Superior temporal gyrus (tissue), 1 donor: ENCODE data around the gene LMAN2L.
A peak's percentile ranks its signal among the peaks of the same experiment; 100 is the strongest.

ENCODE experiments used
- DNase-seq: peaks from one replicate; pipeline ENCODE4 v3.0.0-alpha.2; 2016; ENCODE audit errors: extremely low spot score

Gene LMAN2L

DNA sequence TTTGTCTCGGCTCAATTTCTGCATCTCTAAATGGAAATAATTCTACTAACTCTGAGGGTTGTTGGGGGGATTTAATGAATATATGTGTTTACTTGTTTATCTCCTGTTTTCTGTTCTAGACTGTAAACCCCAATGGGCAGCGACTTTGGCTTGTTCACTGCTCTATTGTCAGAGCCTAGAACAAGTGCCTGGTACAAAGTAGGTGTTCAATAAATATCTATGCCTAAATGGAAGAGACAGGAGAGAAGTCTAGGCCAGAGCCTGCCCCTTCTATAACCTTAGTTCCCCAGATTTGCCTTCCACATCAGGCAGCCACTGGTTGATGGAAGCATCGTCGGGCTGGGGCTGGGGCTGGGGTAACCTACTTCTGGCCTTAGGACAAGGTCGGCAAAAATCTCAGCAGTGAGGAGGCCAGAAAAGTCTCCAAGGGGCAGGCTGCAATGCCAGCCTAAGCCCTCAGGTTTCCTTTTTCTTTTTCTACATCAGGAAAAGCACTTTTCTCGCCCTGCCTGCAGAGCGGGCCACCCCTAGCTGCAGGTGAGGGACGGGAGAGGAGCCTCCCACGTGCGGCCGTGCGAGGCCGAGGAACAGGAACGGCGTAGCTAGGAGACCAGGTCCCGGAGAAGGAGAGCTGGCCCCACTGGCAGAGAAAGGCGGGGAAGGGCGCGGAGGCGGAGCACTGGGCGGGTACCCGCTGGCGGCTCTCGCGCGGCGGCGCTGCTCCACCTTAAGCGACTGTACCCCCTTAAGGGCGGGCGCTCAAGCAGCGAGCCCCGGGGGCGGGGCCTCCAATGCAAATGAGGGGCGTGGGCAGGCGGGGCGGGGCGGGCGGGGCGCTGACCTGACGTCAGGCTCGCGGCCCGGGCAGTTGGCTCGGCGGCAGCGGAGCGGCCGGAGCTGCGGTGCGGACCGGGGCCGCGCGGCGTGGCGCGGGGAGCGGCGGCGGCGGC is 20.4 kb upstream of the LMAN2L start, which contains the start of gene CNNM4:
Gene CNNM4, plus strand, starts transcription at position 867 of the 950 bp plus-strand sequence. CDS start 98 bp downstream, outside the sequence.
- DNase-seq = peak; percentile 89

DNA sequence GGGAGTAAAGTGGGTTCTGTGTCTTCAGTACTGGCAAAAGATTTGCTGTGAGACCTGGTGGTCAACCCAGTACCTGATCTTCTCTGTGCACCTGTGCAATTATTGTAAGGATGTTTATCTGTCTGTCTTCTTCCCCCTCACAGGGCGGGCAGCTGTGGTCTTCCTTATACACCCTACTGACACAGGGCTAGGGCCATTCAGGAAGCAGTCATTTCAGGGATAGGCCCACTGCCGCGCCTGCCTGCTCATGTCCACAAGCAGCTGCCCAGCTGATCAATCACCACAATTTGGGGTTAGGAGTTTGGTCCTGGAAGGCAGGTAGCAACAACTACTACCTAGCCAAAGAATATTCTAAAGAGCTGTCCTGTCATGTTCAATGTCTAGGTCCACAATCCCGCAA is 19.7 kb upstream of the LMAN2L start:
- DNase-seq = no peak

DNA sequence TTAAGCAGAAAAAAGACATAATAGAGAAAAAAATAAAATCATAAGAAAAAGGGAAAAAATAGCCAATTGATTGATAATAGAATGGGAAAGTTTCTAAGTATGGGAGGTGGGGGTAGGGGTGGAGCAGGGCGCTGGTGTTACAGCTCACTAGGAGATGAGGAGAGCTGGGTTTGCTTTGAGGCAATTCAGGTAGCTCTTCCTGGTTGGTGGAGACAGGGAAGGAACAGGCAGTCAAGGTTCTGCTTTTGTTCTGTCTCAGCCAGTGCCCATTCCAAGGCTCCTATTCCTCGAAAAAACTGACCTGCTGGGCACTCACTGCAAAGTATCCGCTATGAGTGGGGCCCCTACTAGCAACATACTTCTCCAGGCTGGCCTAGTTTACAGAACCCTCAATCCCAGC is 19.1 kb upstream of the LMAN2L start:
- no peak for DNase-seq

DNA sequence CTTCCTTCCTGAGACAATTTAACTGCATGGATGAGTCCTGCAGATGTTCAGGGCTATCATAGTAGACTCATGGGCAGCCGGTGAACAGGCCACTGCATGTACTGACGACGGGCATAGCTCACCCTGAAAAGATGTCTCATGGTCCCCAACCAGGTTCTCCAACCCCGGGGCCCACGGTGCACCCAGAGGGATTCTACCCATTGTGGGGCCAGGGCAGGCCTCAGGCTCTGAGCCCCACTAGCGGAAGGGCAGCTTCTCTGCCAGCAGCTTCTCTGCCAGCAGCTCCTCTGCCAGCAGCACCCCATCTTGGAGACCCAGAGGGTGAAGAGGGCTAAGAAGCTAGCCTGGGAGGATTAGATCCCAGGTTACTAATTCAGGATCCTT is 17.6 kb upstream of the LMAN2L start:
- DNase-seq = no peak

DNA sequence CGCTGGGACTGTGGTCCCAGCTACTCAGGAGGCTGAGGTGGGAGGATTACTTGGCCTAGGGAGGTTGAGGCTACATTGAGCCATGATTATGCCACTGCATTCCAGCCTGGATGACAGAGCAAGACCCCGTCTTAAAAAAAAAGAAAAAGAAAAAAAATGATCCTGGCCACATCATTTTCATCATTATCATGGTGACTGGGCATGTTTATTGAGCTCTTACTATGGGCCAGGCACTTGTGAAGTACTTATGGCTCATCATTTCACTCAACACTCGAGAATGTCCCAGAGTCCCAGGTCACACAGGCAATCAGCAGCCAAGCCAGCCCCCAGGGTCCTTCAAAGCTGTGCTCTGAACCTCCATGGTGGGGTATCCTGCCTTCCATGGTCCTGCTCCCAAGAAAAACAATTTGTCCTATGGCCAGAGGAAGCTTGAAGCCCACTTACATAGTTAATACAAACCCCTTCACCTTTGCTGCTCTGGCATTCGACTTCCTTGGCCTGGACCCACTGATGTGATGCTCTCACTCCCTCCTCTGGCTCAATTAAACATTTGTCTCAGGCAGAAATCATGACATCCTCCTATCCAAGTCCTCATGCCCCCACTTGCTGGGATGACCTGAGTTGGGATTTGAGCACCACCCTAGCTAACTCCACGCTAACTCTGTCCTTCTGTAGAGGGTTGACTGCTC is 17.1 kb upstream of the LMAN2L start:
- DNase-seq = no peak

DNA sequence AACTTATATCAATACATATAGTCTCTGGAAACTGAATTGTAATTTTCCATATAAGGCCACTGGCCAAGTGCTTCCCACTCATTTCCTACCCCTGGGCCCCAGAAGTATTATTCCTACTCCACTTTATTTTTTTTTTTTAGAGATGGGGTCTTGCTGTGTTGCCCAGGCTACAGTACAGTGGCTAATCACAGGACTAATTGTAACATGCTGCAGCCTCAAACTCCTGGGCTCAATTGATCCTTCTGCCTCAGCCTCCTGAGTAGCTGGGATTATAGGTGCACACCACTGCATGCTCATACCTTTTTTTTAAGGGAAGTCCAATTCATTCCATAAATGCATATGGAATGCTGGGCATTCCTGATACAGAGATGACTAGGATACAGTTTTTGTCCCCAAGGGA is 14.5 kb upstream of the LMAN2L start:
- no peak for DNase-seq

DNA sequence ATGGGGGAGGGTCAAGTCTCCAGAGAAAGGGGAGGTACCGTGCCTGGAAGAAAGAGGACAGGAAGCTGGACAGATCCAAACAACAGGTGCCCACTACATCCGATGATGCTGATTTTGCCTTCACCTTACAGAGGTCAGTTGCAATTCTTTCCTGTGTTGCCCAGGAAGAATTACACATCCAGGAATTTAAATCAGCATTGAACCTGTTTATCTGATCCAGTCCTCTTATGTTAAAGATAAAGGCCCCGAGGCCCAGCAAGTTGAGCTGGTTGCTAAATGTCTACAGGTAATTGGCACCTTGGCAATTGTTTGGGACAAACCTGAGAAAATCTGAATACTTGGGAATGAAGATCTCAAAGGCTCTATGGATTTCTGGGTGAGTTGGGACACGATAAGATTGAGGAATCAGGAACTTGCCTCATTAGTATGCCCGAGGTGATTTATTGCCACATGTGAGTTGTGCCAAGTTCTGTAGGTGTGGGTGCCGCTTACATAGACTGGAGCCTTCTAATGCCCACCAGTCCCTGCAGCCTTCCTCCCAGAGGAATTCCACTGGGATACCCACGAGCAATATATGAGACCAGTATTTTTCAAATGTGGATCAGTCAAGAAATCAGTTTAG is 13.9 kb upstream of the LMAN2L start:
- DNase-seq = no peak

DNA sequence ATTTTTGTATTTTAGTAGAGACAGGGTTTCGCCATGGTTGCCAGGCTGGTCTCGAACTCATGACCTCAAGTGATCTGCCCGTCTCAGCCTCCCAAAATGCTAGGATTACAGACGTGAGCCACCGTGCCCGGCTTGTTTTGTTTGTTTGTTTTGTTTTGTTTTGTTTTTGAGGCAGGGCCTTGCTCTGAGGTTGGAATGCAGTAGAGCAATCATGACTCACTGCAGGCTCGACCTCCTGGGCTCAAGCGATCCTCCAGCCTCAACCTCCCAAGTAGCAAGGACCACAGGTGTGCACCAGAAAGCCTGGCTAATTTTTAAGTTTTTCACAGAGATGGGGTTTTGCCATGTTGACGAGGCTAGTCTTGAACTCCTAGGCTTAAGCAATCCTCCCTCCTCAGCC is 11.9 kb upstream of the LMAN2L start:
- DNase-seq = no peak

DNA sequence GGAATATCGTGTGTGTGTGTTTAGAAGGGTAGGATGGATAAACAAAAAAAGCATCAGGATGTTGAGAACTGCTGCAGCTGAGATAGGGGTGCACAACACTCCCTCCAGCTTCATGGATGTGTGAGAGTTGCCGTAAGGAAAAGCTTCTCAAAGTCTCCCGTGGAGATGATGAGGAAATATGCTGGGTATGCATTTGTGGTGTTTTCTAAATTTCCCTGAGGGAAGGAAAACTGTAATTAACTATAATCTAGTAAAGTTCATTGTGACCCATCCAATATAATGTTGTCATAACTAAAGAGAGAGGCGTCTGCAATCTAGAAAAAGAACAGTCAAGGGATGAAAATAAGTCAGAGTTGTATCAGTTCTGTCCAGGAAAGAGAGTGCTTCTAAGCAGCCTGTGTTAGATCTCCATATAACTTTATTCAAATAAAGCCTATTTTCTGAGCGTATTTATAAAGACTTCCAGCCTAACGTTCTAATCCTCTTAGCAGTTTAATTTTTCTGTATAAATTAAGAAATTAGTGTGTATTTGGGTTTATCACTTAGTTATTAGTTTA is 7.3 kb upstream of the LMAN2L start:
- no peak for DNase-seq

DNA sequence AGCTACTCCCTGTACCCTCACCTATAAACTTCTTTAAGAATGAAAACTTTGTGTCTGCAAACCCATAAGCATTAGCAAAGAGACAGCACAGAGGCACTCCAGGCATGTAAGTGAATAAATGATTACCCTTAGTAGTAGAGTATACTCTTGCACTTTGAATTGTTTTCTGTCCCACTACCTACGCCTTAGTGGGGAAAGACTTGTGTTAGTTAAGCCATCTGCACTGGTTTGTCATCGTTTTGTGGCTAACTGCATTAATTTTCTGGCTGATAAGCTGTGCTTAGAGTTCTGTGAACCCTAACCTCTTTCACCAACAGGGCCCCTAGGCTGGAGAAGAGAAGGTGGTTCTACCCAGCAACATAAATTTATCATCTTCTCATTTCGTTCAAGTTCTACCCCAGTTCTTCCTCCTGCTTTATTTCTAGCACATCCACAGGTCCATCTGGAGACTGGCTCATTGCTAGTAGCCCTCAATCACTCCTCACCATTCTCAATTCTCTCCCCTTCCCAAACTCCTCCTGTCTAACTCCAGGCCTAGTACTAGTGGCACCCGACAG is 710 bp downstream of the LMAN2L start:
- DNase-seq = no peak

DNA sequence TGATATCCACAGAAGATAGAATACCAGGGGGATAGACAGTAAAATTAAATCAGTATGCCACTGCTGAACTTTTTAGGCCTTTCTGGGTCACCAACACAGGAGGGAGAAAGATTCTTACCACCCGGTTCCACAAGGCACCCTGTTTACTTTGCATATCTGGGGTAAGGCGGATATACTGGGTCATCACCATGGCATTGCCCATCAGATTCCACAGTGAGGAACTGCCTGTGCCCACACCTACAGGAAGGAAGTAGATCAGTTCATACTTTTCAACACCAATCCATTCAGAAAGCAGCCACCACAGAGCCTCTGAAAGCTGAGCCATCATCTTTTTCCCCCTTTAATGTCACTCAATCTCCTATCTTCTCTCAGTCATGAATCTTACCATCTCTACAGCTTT is 2.0 kb downstream of the LMAN2L start:
- no peak for DNase-seq

DNA sequence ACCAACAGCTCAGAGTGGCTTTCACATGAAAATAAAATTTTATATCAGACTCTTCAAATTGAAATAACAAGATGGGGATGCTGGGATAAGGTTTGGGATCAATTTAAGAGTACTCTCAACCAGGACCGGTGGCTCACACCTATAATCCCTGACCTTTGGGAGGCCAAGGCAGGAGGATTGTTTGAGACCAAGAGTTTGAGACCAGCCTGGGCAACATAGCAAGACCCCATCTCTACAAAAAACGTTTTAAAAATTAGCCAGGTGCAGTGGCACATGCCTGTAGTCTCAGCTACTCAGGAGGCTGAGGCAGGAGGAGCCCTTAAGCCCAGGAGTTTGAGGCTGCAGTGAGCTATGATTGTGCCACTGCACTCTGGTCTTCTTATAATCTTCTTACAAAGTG is 2.6 kb downstream of the LMAN2L start:
- DNase-seq = no peak

DNA sequence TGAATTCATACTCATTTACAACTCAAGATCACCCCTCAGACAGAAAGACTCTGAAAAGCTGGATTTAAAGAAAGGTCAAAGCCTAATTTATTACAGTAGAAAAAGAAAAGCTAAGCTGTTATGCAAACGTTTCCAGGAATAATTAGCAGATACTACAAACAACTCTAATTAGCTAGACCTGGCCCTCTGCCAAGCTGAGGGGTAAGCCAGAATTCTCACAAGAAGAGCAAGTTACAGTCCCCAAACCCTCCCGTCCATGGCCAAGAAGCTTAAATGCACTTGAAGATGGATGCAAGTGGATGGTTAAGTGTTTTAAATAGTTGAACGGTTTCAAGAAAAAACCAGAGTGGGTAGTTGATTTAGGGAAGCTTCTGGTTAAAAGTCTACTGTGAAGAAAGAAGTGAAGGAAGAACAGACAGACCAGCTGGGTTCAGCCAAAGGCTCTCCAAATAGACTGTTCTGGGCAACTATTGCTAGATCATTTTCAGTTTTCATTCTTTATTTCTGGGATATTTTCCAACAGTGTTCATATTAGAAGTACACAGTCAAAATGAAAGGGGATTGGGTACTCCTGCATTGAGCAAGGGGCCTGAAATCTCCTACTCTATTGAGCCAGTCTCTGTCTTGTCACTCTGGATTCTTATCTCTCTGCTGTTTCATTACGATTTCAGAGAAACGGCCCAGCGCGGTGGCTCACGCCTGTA is 4.8 kb downstream of the LMAN2L start:
- peak; percentile 40 for DNase-seq

DNA sequence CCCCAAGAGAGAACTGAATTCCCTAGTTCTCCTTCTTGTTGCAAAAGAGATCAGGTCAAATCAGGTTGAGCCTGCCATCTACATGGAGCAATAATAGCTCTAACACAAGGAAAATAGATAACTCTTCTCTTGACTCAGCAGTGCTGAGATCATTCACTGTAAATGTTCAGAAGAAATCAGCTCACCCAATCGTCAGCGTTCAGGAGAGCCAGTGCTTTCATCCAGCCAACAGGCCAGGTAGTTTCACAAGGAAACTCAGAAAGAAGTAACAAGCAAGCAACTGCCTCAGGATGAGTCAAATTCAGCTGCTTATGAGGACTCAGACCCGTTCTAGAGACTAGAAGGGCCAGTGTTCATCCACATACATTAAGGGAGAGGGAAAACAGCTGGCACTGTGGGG is 5.9 kb downstream of the LMAN2L start:
- DNase-seq = no peak

DNA sequence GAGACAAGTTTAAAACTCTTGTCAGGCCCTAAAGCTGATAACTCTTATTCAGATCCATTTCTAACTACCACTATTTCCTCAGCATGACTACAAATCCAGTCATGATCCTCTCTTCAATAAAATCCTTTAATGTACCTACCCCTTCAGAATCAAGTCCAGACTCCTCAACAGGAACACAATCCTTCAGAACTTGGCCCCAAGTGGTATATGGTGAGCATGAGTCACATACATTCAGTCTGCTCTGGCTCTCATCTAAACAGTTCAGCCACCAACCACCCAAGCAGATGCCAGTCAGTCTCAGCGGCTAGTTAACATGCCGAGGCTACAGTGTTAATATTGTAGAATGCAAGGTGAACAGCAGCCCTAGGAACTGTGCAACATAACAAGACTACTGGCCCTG is 9.7 kb downstream of the LMAN2L start:
- DNase-seq = no peak

DNA sequence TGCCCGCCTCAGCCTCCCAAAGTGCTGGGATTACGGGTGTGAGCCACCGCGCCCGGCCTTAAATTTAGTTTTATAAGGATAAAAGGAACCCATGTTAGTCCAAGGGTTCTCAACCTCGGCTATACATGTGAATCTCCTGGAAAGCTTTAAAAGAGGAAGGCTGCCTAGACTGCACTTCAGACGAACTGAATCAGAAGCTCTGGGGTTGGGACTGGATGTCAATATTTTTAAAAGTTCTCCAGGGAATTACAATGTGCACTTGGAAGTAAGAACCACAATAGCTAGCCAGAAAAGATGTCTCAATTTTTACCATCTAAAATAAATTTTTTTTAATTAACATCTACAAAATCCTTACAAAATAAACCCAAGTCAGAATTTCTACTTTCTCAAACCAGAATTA is 10.1 kb downstream of the LMAN2L start:
- DNase-seq = no peak

DNA sequence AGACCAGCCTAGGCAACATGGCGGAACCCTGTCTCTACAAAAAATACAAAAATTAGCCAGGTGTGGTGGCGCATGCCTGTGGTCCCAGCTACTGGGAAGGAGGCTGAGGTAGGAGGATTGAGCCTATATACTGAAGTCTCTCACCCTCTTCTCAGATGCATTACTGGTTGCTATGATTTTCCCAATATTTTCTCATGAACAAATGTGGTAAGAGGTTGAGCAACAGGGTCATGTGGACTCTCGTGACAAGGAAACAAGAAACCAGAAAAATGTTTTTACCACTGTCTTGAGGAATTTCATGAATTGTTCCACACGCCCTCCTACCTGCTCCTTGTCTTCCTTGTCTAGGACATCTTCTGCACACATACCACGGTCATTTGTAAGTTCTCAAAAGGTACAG is 12.4 kb downstream of the LMAN2L start:
- DNase-seq = no peak

DNA sequence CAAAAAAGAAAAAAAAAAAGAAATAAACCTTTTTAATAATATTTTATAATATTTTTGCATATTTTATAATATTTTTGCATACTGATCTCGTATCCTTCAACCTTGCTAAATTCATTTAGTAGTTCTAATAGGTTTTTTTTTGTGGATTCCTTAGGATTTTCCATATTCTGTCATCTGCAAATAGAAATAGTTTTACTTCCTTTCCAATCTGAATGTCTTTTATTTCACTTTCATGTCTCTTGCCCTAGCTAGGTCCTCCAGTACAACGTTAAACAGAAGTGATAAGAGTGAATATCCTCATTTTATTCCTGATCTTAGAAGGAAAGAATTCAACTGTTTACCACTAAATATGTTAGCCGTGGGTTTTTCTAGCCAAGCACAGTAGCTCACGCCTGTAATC is 13.7 kb downstream of the LMAN2L start:
- DNase-seq = no peak

DNA sequence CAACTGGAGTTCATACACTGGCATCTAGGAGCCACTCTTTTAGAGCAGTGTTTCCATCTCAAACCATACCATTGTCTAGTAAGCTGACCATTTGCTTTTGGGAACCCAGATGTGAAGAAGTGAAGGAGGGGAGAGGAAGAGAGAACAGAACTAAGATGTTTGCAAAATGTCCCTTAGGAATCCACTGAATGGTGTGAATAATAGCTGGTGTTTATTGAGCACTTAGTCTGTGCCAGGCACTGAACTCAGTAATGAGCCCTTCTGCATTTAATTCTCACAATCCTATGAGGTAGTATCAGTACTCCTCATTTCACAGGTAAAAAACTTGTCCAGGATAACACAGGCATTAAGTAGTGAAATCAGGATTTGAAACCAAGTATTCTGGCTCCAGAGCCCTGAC is 23.5 kb downstream of the LMAN2L start:
- no peak for DNase-seq

DNA sequence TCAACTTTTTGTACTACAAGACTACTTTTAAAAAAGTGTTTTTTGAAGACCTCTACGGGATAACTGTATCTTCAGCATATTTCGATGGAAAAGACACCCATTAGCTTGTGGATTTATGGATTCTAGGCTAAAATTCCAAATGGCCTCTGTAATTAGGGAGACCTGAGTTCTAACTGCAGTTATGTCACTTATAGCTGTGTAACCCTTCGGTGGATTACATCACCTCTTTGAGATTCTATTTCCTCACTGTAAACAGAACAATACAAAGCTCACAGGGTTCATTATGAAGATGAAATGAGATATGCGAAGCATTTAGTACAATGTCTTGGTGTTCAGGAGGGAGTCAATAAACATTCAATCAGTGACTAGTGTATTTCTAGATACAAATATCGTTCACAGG is 24.2 kb downstream of the LMAN2L start:
- DNase-seq = no peak

DNA sequence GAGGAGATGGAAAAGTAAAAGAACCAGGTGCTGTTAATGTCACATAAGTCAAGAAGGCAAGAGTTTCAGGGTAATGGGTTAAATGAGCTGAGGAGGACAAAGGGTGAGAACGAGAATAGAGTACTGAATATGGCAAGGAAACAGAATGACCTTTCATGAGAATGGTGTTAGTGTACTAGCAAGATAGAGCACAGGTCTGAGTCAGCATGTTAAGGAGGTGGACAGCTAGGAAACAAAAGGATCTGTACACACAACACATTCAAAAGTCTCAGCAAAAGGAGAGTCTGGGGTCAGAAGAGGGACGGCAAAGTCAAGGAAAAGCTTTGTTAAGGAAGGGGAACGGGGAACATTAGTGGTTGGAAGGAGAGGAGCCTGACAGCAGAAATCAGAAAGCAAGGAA is 28.9 kb downstream of the LMAN2L start:
- DNase-seq = no peak
